Psoas muscle (tissue), 8 donors: ENCODE measurements around the gene BPTF. TPM values are rescaled to one million over a fixed set of nuclear protein-coding genes. Genes with fewer than 3 reads are reported as not detected.
"Not testable (repeated sequence)": the region's sequence is repeated elsewhere in the genome, so short reads cannot be mapped to it uniquely, and the experiment has no call there.

Experiments used
- ATAC-seq, 4 donors: fragments of 200-7000 bp; cut with Tn5 transposase; one replicate each; pipeline ENCODE4 v1.9.1; 2020; ENCODE audit warnings: moderate library complexity in 3 of 4, mild to moderate bottlenecking in 2 of 4
- DNase-seq, 2 donors: peaks; one replicate each; pipeline ENCODE4 v3.0.0-alpha.2; 2020
- H3K27ac ChIP-seq: fragments of 200-600 bp; one replicate; pipeline ENCODE4 v1.8.0; 2022
- H3K27me3 ChIP-seq, 3 donors: fragments of 200-600 bp in 1 of 3; one replicate each; pipeline versions ENCODE4 v1.6.1 to v1.8.0; 2013 to 2022; ENCODE audit warnings: low read length in 2 of 3, mild to moderate bottlenecking in 2 of 3, moderate library complexity in 1 of 3; ENCODE audit not compliant: insufficient read depth in 3 of 3
- H3K36me3 ChIP-seq, 2 donors: fragments of 200-600 bp in 1 of 2; one replicate each; pipeline versions ENCODE4 v1.6.1 to v1.8.0; 2013 to 2022; ENCODE audit warnings: low read depth in 1 of 2, mild to moderate bottlenecking in 1 of 2, moderate library complexity in 1 of 2; ENCODE audit not compliant: insufficient read depth in 1 of 2
- H3K4me1 ChIP-seq: fragments of 200-600 bp; one replicate; pipeline ENCODE4 v1.8.0; 2022
- H3K4me3 ChIP-seq: fragments of 200-600 bp; one replicate; pipeline ENCODE4 v1.8.0; 2022; ENCODE audit warnings: mild to moderate bottlenecking
- H3K9me3 ChIP-seq: fragments of 200-600 bp; one replicate; pipeline ENCODE4 v1.8.0; 2022
- WGBS, 3 donors: extraction: QIAGEN DNeasy Blood & Tissue Kit; methylation state at CpG; one replicate each; pipeline versions ENCODE4 v1.1.6 to v1.1.7; 2013; 5-methylcytosine and 5-hydroxymethylcytosine counted together
- intact Hi-C, 2 donors: fragments of 100-400 bp; cut with DNase I; formaldehyde crosslinking; loops; one replicate each; pipeline versions ENCODE4 v1.11.0 to v1.14.2; 2022
- polyA plus RNA-seq, 3 donors: library from polyadenylated mRNA; stranded (reverse); fragments of 200-250 nt; gene quantifications; one replicate each; pipeline ENCODE4 v1.2.3, GENCODE V29; 2013
- total RNA-seq, 4 donors: library from RNA; stranded (reverse); fragmentation: NEBNext Ultra II Directional in 2 of 4; extraction: Animal tissue kit (Norgen Biotek cat#: 25700) in 2 of 4; gene quantifications; one replicate each; pipeline versions ENCODE4 v1.2.1 to v1.2.4, GENCODE V29; 2021 to 2023
- TF ChIP-seq, protein P1 (sequence below): fragments of 200-600 bp; IDR thresholded peaks from one replicate; pipeline ENCODE4 v1.8.0; 2022; ENCODE audit warnings: antibody characterized with exemption
- donor health status: healthy with polysubstance abuse.
- donor health status: DM: no; HTN: no; CAD: no; lungs with moderate emphysema.
- donor health status: Bipolar disorder and iron deficiency.
- donor health status: healthy.
- donor health status: DM: yes; HTN: yes; CAD: no.
- donor health status: DM: no; HTN: no; CAD: no.
- donor health status: DM: no; HTN: no; CAD: no.
- donor health status: DM: yes; HTN: yes; CAD: no.

Gene BPTF
- total and polyA plus RNA-seq, 7 donors: 10.0 to 60.9 (median 48.0) TPM

GRCh38 chr17:67980456-67980855 lies 155.2 kb downstream of the BPTF start:
- peaks cover 2 to 47% of the 10 kb centered on the region in 2 donors for H3K36me3 ChIP-seq
- TF ChIP-seq, protein P1, sequence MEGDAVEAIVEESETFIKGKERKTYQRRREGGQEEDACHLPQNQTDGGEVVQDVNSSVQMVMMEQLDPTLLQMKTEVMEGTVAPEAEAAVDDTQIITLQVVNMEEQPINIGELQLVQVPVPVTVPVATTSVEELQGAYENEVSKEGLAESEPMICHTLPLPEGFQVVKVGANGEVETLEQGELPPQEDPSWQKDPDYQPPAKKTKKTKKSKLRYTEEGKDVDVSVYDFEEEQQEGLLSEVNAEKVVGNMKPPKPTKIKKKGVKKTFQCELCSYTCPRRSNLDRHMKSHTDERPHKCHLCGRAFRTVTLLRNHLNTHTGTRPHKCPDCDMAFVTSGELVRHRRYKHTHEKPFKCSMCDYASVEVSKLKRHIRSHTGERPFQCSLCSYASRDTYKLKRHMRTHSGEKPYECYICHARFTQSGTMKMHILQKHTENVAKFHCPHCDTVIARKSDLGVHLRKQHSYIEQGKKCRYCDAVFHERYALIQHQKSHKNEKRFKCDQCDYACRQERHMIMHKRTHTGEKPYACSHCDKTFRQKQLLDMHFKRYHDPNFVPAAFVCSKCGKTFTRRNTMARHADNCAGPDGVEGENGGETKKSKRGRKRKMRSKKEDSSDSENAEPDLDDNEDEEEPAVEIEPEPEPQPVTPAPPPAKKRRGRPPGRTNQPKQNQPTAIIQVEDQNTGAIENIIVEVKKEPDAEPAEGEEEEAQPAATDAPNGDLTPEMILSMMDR: no peak
- H3K4me3 ChIP-seq: no peak overlapping the region
- no peak overlapping the region for H3K27ac ChIP-seq
- no peaks in the 10 kb centered on the region for H3K9me3 ChIP-seq
- 69 to 92% (median 70%) methylated on average over 2 of the region's 2 CpGs for WGBS, 3 donors
- no peaks in the 10 kb centered on the region for H3K27me3 ChIP-seq
- ATAC-seq: no peak
- H3K4me1 ChIP-seq: no peaks in the 10 kb centered on the region
- intact Hi-C loops: no loop called here
- no peak for DNase-seq

GRCh38 chr17:67980883-67981282 lies 155.6 kb downstream of the BPTF start:
- H3K4me1 ChIP-seq, H3K9me3 ChIP-seq, DNase-seq, H3K27me3 ChIP-seq, ATAC-seq, H3K4me3 ChIP-seq, H3K27ac ChIP-seq, intact Hi-C loops: not testable (repeated sequence)
- H3K36me3 ChIP-seq: peaks cover 2 to 43% of the 10 kb centered on the region in 2 donors
- WGBS, 3 donors: 62 to 67% (median 64%) methylated on average over 3 of the region's 3 CpGs

- intact Hi-C loops: no loop called here
- ATAC-seq (no peak), DNase-seq (no peak)
- TF ChIP-seq, protein P1: no peak
- no peak overlapping the region for H3K27ac ChIP-seq
- H3K4me1 ChIP-seq: no peaks in the 10 kb centered on the region
- H3K27me3 ChIP-seq: no peaks in the 10 kb centered on the region
- peaks cover 0 to 32% of the 10 kb centered on the region in 2 donors for H3K36me3 ChIP-seq
- 68 to 78% (median 72%) methylated on average over 9 of the region's 9 CpGs for WGBS, 3 donors
- H3K4me3 ChIP-seq: no peak overlapping the region
- no peaks in the 10 kb centered on the region for H3K9me3 ChIP-seq
Observed at GRCh38 chr17:67982034-67982640, 156.8 kb downstream of the BPTF start.

DNA sequence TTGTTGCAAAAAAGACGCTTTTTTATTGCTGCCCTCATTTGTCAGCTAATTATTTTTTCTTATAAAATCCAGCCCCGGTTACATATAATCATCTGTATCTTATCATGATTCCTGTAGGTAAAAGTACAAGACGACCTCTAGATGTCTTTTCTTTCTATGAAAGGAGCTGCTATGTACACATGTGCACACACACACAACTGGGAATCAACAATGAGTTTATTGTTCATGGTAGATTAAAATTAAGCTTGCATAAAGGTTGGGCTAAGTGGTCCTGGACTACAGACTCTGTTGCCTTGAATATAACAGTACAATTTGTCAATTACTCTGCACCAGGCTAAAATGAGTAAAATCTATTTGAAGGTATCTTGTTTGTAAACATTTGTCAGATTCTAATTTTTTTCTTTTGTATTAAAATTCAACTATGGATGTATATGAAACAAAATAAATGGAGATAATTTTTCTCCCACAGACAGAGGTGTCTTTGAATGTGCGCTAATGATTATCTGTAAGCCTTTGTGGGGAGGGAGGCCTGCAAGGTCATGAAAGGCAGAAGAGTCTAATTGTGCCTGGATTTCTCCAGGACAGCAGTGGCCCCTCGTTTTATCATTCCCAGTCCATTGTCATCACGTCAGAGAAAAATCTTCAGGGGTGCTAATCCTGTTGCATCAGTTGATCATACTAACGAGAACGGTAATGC lies 157.5 kb downstream of the BPTF start:
- Histone ChIP-seq H3K27me3 (no peaks in the 10 kb centered on the region), H3K9me3 (no peaks in the 10 kb centered on the region), H3K27ac (no peak overlapping the region), H3K36me3 (peaks cover 0 to 31% of the 10 kb centered on the region in 2 donors), H3K4me3 (no peak overlapping the region), H3K4me1 (no peaks in the 10 kb centered on the region)
- intact Hi-C loops: no loop called here
- TF ChIP-seq, protein P1: no peak
- 79 to 87% (median 84%) methylated on average over 8 of the region's 8 CpGs for WGBS, 3 donors
- ATAC-seq (no peak), DNase-seq (no peak)

DNA sequence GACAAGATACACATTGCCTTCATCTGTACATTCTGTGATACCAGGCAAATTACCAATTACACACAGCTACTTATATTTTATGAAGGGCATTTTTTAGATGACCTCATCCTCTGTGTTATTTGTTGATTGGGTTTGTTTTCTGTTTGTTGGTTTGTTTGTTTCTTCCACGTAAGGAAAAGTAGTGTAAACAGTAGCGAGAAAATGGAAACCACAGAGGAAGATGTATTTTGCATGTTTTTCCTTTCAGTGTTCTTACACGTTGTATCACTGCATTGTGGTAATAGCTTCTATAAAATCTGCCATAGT lies 158.0 kb downstream of the BPTF start:
- WGBS, 3 donors: 88 to 90% (median 89%) methylated on average over 3 of the region's 3 CpGs
- intact Hi-C loops: no loop called here

More for the DNA sequence above, 158.0 kb downstream of the BPTF start:
- Histone ChIP-seq H3K4me1 (no peaks in the 10 kb centered on the region), H3K4me3 (no peak overlapping the region), H3K27me3 (no peaks in the 10 kb centered on the region), H3K36me3 (peaks cover 0 to 31% of the 10 kb centered on the region in 2 donors), H3K9me3 (no peaks in the 10 kb centered on the region), H3K27ac (no peak overlapping the region)
- ATAC-seq (no peak), DNase-seq (no peak)
- TF ChIP-seq, protein P1: no peak
